Glutamatergic neuron (in vitro differentiated cells): ENCODE measurements around the gene LRRC43. TPM values are rescaled to one million over a fixed set of nuclear protein-coding genes. Genes with fewer than 3 reads are reported as not detected.
"Not testable (repeated sequence)": the region's sequence is repeated elsewhere in the genome, so short reads cannot be mapped to it uniquely, and the experiment has no call there.

Experiments used
- DNase-seq: peaks from one replicate; pipeline ENCODE4 v3.0.0; 2022
- H3K27ac Mint-ChIP-seq: one replicate; pipeline ENCODE4 v1.8.0; 2020; ENCODE audit warnings: mild to moderate bottlenecking, mixed read lengths, inconsistent platforms; ENCODE audit not compliant: unreplicated experiment
- H3K27me3 Mint-ChIP-seq: one replicate; pipeline ENCODE4 v1.8.0; 2020; ENCODE audit warnings: mild to moderate bottlenecking, moderate library complexity, mixed read lengths, inconsistent platforms; ENCODE audit not compliant: unreplicated experiment
- H3K36me3 Mint-ChIP-seq: one replicate; pipeline ENCODE4 v1.8.0; 2020; ENCODE audit warnings: mild to moderate bottlenecking, mixed read lengths, inconsistent platforms; ENCODE audit not compliant: unreplicated experiment
- H3K4me1 Mint-ChIP-seq: one replicate; pipeline ENCODE4 v1.8.0; 2020; ENCODE audit warnings: mild to moderate bottlenecking, low read depth, mixed read lengths, inconsistent platforms; ENCODE audit not compliant: unreplicated experiment
- H3K4me3 Mint-ChIP-seq: one replicate; pipeline ENCODE4 v1.8.0; 2020; ENCODE audit warnings: mild to moderate bottlenecking, mixed read lengths, inconsistent platforms; ENCODE audit not compliant: unreplicated experiment
- H3K9me3 Mint-ChIP-seq: one replicate; pipeline ENCODE4 v1.8.0; 2020; ENCODE audit warnings: mild to moderate bottlenecking, moderate library complexity, mixed read lengths, inconsistent platforms; ENCODE audit not compliant: unreplicated experiment
- CTCF ChIP-seq: fragments of 200-600 bp; sonication (generic); IDR thresholded peaks from one replicate; pipeline ENCODE4 v1.5.0; 2021; ENCODE audit not compliant: partially characterized antibody, unreplicated experiment
- total RNA-seq: library from RNA; stranded (reverse); fragmentation: NEBNext Ultra II Directional; extraction: Animal tissue kit (Norgen Biotek cat#: 25700); gene quantifications from one replicate; pipeline ENCODE4 v1.2.1, GENCODE V29; 2021; ENCODE audit not compliant: unreplicated experiment

The LRRC43 gene
- total RNA-seq, 1 donor from 2014 or later, result 4.3 TPM

GRCh38 chr12:122171399-122171798 is 11.5 kb upstream of the LRRC43 start:
- DNase-seq, result no peak
- Mint-ChIP-seq H3K36me3 (no peaks in the 10 kb centered on the region), H3K9me3 (peaks cover 3% of the 10 kb centered on the region), H3K4me1 (peaks cover 6% of the 10 kb centered on the region), H3K4me3 (no peak overlapping the region), H3K27me3 (peaks cover 3% of the 10 kb centered on the region), H3K27ac (no peak overlapping the region)
- TF ChIP-seq CTCF, result no peak

GRCh38 chr12:122172262-122172939 is 10.5 kb upstream of the LRRC43 start:
- Mint-ChIP-seq H3K4me3 (no peak overlapping the region), H3K9me3 (peaks cover 2% of the 10 kb centered on the region), H3K27me3 (peaks cover 3% of the 10 kb centered on the region), H3K4me1 (peaks cover under 1% of the 10 kb centered on the region), H3K36me3 (no peaks in the 10 kb centered on the region), H3K27ac (no peak overlapping the region)
- no peak for DNase-seq
- TF ChIP-seq CTCF, result no peak

GRCh38 chr12:122174155-122174845 is 8.6 kb upstream of the LRRC43 start, which contains the start of gene IL31:
Gene IL31, minus strand, starts transcription at chr12:122174221. Its CDS starts 49 bp downstream, at chr12:122174172.
- no peak for TF ChIP-seq CTCF
- H3K27me3 Mint-ChIP-seq, result peaks cover 5% of the 10 kb centered on the region
- no peak for DNase-seq
- peaks cover 7% of the 10 kb centered on the region for H3K9me3 Mint-ChIP-seq
- H3K36me3 Mint-ChIP-seq, result no peaks in the 10 kb centered on the region
- H3K27ac Mint-ChIP-seq, result no peak within 1 kb of the TSS
- H3K4me3 Mint-ChIP-seq, result peak within 1 kb of the TSS; percentile 55
- H3K4me1 Mint-ChIP-seq, result no peaks in the 10 kb centered on the region

GRCh38 chr12:122176473-122176872 is 6.5 kb upstream of the LRRC43 start:
- H3K4me3 Mint-ChIP-seq, H3K27me3 Mint-ChIP-seq, H3K4me1 Mint-ChIP-seq: not testable (repeated sequence)

GRCh38 chr12:122183588-122183940 is 641 bp downstream of the LRRC43 start:
- Mint-ChIP-seq H3K4me1 (peaks cover 3% of the 10 kb centered on the region), H3K27me3 (peaks cover 9% of the 10 kb centered on the region), H3K36me3 (no peaks in the 10 kb centered on the region), H3K4me3 (peak overlapping the region; percentile 49), H3K27ac (no peak overlapping the region), H3K9me3 (peaks cover 13% of the 10 kb centered on the region)
- DNase-seq, result no peak
- no peak for TF ChIP-seq CTCF

More at GRCh38 chr12:122176473-122176872, 6.5 kb upstream of the LRRC43 start:
- not testable (repeated sequence) for H3K27ac Mint-ChIP-seq, H3K9me3 Mint-ChIP-seq, DNase-seq, H3K36me3 Mint-ChIP-seq
